Neutrophil (primary cell): ENCODE measurements around the gene TBK1.

ENCODE experiments used
- H3K27ac ChIP-seq: fragments of 200-600 bp; sonication (generic); 2 replicates; pipeline ENCODE4 v1.5.1; 2016; ENCODE audit warnings: mild to moderate bottlenecking, moderate library complexity
- H3K27me3 ChIP-seq: fragments of 200-600 bp; sonication (generic); 2 replicates; pipeline ENCODE4 v1.6.0; 2016; ENCODE audit warnings: mild to moderate bottlenecking
- H3K36me3 ChIP-seq: fragments of 200-600 bp; sonication (generic); 2 replicates; pipeline ENCODE4 v1.5.1; 2017
- H3K4me1 ChIP-seq, 2 experiments: fragments of 200-600 bp in 1 of 2; sonication (generic) in 1 of 2; 1 replicate in 1 of 2; 2 replicates in 1 of 2; pipeline versions ENCODE4 v1.5.1 to v1.6.1; 2013 to 2016; ENCODE audit warnings: low read depth in 1 of 2, low read length in 1 of 2, mild to moderate bottlenecking in 1 of 2, moderate library complexity in 1 of 2; ENCODE audit not compliant: control insufficient read depth in 1 of 2, insufficient read depth in 1 of 2
- H3K4me3 ChIP-seq, 2 experiments: fragments of 200-600 bp in 1 of 2; sonication (generic) in 1 of 2; 1 replicate in 1 of 2; 2 replicates in 1 of 2; pipeline ENCODE4 v1.5.1; 2013 to 2016; ENCODE audit warnings: low read depth in 1 of 2, low read length in 1 of 2, mild to moderate bottlenecking in 1 of 2, moderate library complexity in 1 of 2
- H3K9me3 ChIP-seq: fragments of 200-600 bp; sonication (generic); 2 replicates; pipeline ENCODE4 v1.5.1; 2016
- CTCF ChIP-seq: fragments of 200-600 bp; sonication (generic); IDR thresholded peaks from 2 replicates; pipeline ENCODE4 v1.5.1; 2016; ENCODE audit warnings: antibody characterized with exemption

The TBK1 gene

GRCh38 chr12:64419696-64420095 is 32.2 kb upstream of the TBK1 start:
- Histone ChIP-seq H3K4me1 (no peaks in the 10 kb centered on the region), H3K9me3 (no peaks in the 10 kb centered on the region), H3K36me3 (peaks cover 90% of the 10 kb centered on the region), H3K4me3 (no peak overlapping the region), H3K27ac (no peak overlapping the region), H3K27me3 (no peaks in the 10 kb centered on the region)
- no peak for TF ChIP-seq CTCF

GRCh38 chr12:64427988-64428387 is 23.9 kb upstream of the TBK1 start:
- Histone ChIP-seq H3K9me3 (no peaks in the 10 kb centered on the region), H3K36me3 (peaks cover 78% of the 10 kb centered on the region), H3K4me3 (no peak overlapping the region), H3K27ac (no peak overlapping the region), H3K27me3 (no peaks in the 10 kb centered on the region), H3K4me1 (no peaks in the 10 kb centered on the region)
- no peak for TF ChIP-seq CTCF

DNA sequence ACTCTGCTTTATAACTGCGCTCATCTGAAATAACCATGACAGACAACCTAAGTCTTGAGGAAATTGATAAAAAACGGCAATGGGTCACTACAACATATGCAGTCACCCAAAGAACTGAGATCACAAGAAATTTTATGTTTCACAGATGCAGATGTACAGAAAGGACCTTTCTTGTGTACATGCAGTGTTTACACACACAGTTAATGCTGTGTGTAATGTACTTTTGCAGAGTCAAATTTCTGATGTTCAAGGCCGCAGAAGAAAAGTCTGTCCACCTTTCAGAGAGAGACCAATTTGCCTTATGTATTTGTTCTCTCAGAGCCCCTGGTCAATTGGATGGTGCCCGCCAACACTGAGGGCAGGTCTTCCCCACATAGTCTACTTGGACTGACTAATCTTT is 23.0 kb upstream of the TBK1 start:
- H3K4me1 ChIP-seq, result no peaks in the 10 kb centered on the region
- TF ChIP-seq CTCF, result no peak

GRCh38 chr12:64430886-64431285 is 21.0 kb upstream of the TBK1 start:
- no peak overlapping the region for H3K27ac ChIP-seq
- H3K4me3 ChIP-seq, result no peak overlapping the region
- H3K9me3 ChIP-seq, result no peaks in the 10 kb centered on the region
- peaks cover 0 to 10% of the 10 kb centered on the region in 2 experiments for H3K4me1 ChIP-seq
- no peak for TF ChIP-seq CTCF
- no peaks in the 10 kb centered on the region for H3K27me3 ChIP-seq
- peaks cover 66% of the 10 kb centered on the region for H3K36me3 ChIP-seq

More for the DNA sequence above, 23.0 kb upstream of the TBK1 start:
- Histone ChIP-seq H3K9me3 (no peaks in the 10 kb centered on the region), H3K27me3 (no peaks in the 10 kb centered on the region), H3K27ac (no peak overlapping the region), H3K4me3 (no peak overlapping the region), H3K36me3 (peaks cover 75% of the 10 kb centered on the region)

DNA sequence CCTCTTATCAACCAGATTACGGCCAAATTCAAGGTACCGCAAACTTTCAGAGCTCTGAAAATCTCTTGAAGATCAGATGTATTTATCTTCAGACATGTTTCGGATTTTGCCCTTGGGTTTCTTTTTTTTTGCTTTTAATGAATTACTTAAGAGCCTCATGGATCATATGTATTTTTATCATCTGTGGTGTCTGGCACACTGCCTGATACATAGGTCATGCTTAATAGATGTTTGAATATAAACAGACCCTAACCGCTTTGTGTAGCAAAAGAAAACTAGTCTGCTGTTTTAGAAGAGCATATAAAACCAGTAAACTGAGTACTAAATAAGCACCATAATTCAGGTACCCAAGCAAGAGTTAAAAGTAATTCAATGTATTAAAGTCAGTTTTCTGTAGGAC is 20.1 kb upstream of the TBK1 start:
- TF ChIP-seq CTCF, result no peak
- Histone ChIP-seq H3K27me3 (no peaks in the 10 kb centered on the region), H3K36me3 (peaks cover 60% of the 10 kb centered on the region), H3K4me1 (peaks cover 0 to 10% of the 10 kb centered on the region in 2 experiments), H3K9me3 (no peaks in the 10 kb centered on the region), H3K27ac (no peak overlapping the region), H3K4me3 (no peak overlapping the region)

DNA sequence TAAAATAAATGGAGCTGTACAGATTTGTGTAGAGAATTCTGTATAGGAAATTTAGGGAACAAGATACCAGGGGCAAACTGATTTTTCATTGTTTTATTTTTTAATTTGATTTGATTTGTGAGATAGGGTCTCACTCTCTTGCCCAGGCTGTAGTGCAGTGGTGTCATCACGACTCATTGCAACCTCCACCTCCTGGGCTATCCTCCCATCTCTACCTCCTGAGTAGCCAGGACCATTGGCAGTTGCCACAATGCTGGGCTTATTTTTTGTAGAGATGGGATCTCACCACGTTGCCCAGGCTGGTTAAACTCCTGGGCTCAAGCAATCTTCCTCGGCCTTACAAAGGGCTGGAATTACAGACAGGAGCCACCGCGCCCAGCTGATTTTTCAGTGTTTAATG is 18.0 kb upstream of the TBK1 start:
- Histone ChIP-seq H3K4me3 (no peak overlapping the region), H3K36me3 (peaks cover 46% of the 10 kb centered on the region), H3K27me3 (no peaks in the 10 kb centered on the region), H3K27ac (no peak overlapping the region), H3K4me1 (peaks cover 0 to 10% of the 10 kb centered on the region in 2 experiments), H3K9me3 (no peaks in the 10 kb centered on the region)
- no peak for TF ChIP-seq CTCF
